Measurements from ENCODE around the gene SEZ6. TPM values are rescaled to one million over a fixed set of nuclear protein-coding genes. Genes with fewer than 3 reads are reported as not detected.

Gene SEZ6
- total RNA-seq, 1 experiment from 2014 or later: not detected

DNA sequence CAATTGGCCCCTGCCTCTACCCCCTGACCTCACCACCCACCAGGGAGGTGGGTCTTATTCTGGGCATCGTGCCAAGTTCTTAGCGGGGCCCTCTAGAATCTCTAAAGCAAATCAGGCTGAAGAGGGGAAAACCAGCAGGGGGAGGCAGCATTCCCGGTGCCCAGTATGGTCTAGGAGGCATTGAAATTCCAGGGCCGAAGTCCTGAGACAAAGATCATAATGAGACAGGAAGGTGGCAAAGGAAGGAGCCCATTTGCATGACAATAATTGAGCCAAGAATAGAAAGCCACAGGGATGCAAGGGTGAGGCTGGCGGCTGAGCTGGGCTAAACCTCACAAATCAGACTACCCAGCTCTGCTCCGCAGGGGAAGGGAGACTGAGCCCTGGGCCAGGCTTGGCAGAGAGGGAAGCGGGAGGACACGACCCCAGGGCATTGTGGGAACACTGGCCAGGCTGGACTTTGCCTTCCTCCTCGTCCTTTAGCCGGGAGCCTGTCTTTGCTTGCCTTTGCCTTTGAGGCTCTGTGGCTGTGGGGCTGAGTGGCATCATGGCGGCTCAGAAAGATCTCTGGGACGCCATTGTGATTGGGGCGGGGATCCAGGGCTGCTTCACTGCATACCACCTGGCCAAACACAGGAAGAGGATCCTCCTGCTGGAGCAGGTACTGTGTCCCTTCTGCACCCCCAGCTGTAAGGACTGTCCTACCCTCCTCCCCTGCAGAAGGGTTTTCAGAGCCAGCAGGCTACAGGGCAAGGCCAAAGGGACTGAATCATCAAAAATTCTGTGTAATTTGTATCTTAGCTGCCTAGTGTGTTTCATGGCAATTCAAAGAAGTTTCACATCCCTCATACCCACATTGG lies 37.1 kb upstream of the SEZ6 start, which contains the start of gene PIPOX:
TSS of gene PIPOX (plus strand) at position 463 of the 860 bp plus-strand sequence. CDS start at position 548, 85 bp downstream.
- intact Hi-C loops (cut with micrococcal nuclease): no loop called here

GRCh38 chr17:29042026-29042678 lies 36.3 kb upstream of the SEZ6 start:
- Mint-ChIP-seq H3K36me3 (ENCODE audit: insufficient read depth, unreplicated experiment) (no peaks in the 10 kb centered on the region), H3K4me3 (ENCODE audit: unreplicated experiment) (no peak overlapping the region), H3K27ac (ENCODE audit: low read depth, unreplicated experiment) (no peak overlapping the region), H3K9me3 (ENCODE audit: unreplicated experiment) (no peaks in the 10 kb centered on the region), H3K27me3 (ENCODE audit: insufficient read depth, unreplicated experiment) (peaks cover 16% of the 10 kb centered on the region), H3K4me1 (ENCODE audit: insufficient read depth, unreplicated experiment) (peaks cover 6% of the 10 kb centered on the region)
- no peak for TF ChIP-seq CTCF (IDR thresholded peaks at IDR 0.05; ENCODE audit: unreplicated experiment)
- no TSS peak for BruUV-seq (replicated peaks)
- intact Hi-C loops (cut with micrococcal nuclease): no loop called here
- ChIA-PET POLR2A (no interaction called here), CTCF (interaction anchor here (0.7 kb wide), 1 partner anchor 24 kb away, joined by 5 read pairs; no protein-coding TSS in a partner anchor)
- no peak for DNase-seq (ENCODE audit: unreplicated experiment)

More for the DNA sequence above, 37.1 kb upstream of the SEZ6 start, which contains the start of gene PIPOX:
- ChIA-PET CTCF (interaction anchor here (0.6 kb wide), 1 partner anchor 58 kb away, joined by 3 read pairs; no protein-coding TSS in a partner anchor), POLR2A (no interaction called here)
- no peaks in the 10 kb centered on the region for H3K9me3 Mint-ChIP-seq (ENCODE audit: unreplicated experiment)
- H3K4me1 Mint-ChIP-seq (ENCODE audit: insufficient read depth, unreplicated experiment): peaks cover 6% of the 10 kb centered on the region
- no peak within 1 kb of the TSS for H3K4me3 Mint-ChIP-seq (ENCODE audit: unreplicated experiment)
- H3K27ac Mint-ChIP-seq (ENCODE audit: low read depth, unreplicated experiment): no peak within 1 kb of the TSS
- H3K27me3 Mint-ChIP-seq (ENCODE audit: insufficient read depth, unreplicated experiment): peaks cover 16% of the 10 kb centered on the region
- BruUV-seq (replicated peaks): no TSS peak
- DNase-seq (ENCODE audit: unreplicated experiment): peak; percentile 53
- no peaks in the 10 kb centered on the region for H3K36me3 Mint-ChIP-seq (ENCODE audit: insufficient read depth, unreplicated experiment)
- no peak for TF ChIP-seq CTCF (IDR thresholded peaks at IDR 0.05; ENCODE audit: unreplicated experiment)

DNA sequence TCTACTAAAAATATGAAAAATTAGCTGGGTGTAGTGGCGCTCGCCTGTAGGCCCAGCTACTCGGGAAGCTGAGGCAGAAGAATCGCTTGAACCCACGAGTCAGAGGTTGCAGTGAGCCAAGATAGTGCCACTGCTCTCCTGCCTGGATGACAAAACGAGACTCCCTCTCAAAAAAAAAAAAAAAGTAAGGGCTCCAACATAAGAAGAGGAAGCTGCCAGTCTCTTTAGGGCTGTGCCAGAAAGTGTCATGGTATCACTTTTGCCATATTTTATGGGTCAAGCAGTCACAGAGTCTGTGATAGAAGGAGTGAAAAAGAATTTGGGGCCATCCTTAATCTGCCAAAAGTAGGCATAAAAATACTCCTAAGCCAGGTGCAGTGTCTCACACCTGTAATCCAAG lies 35.7 kb upstream of the SEZ6 start:
- H3K4me1 Mint-ChIP-seq (ENCODE audit: insufficient read depth, unreplicated experiment): peaks cover 6% of the 10 kb centered on the region
- H3K9me3 Mint-ChIP-seq (ENCODE audit: unreplicated experiment): no peaks in the 10 kb centered on the region
- H3K27me3 Mint-ChIP-seq (ENCODE audit: insufficient read depth, unreplicated experiment): peaks cover 11% of the 10 kb centered on the region
- TF ChIP-seq CTCF (IDR thresholded peaks at IDR 0.05; ENCODE audit: unreplicated experiment): no peak
- DNase-seq (ENCODE audit: unreplicated experiment): no peak
- CTCF ChIA-PET: interaction anchor here (0.7 kb wide), 1 partner anchor 25 kb away, joined by 5 read pairs; no protein-coding TSS in a partner anchor
- POLR2A ChIA-PET: no interaction called here
- BruUV-seq (replicated peaks): no TSS peak
- intact Hi-C loops (cut with micrococcal nuclease): no loop called here
- no peak overlapping the region for H3K4me3 Mint-ChIP-seq (ENCODE audit: unreplicated experiment)
- H3K27ac Mint-ChIP-seq (ENCODE audit: low read depth, unreplicated experiment): no peak overlapping the region
- no peaks in the 10 kb centered on the region for H3K36me3 Mint-ChIP-seq (ENCODE audit: insufficient read depth, unreplicated experiment)

GRCh38 chr17:29041091-29041490 lies 35.3 kb upstream of the SEZ6 start:
- intact Hi-C loops (cut with micrococcal nuclease): no loop called here
- Mint-ChIP-seq H3K4me1 (ENCODE audit: insufficient read depth, unreplicated experiment) (peaks cover 6% of the 10 kb centered on the region), H3K4me3 (ENCODE audit: unreplicated experiment) (no peak overlapping the region), H3K36me3 (ENCODE audit: insufficient read depth, unreplicated experiment) (no peaks in the 10 kb centered on the region), H3K27me3 (ENCODE audit: insufficient read depth, unreplicated experiment) (peaks cover 6% of the 10 kb centered on the region), H3K9me3 (ENCODE audit: unreplicated experiment) (no peaks in the 10 kb centered on the region), H3K27ac (ENCODE audit: low read depth, unreplicated experiment) (no peak overlapping the region)
- CTCF ChIA-PET: no interaction called here
- BruUV-seq (replicated peaks): no TSS peak
- POLR2A ChIA-PET: no interaction called here
- no peak for TF ChIP-seq CTCF (IDR thresholded peaks at IDR 0.05; ENCODE audit: unreplicated experiment)
- DNase-seq (ENCODE audit: unreplicated experiment): no peak
